HepG2 (cell line): ENCODE measurements around the gene CYP19A1. TPM values are rescaled to one million over a fixed set of nuclear protein-coding genes. Genes with fewer than 3 reads are reported as not detected.
A peak's percentile ranks its signal among the peaks of the same experiment; 100 is the strongest.

Source experiments
- CEBPG ChIP-seq: IDR thresholded peaks from 2 replicates; pipeline ENCODE4 v1.6.1; 2016
- FOXO1 ChIP-seq: sonication (generic); formaldehyde crosslinking; IDR thresholded peaks from 2 replicates; pipeline ENCODE4 v1.4.0; 2020; ENCODE audit warnings: missing genetic modification reagents
- FOXP1 ChIP-seq, 2 experiments: fragments of 450-650 bp in 1 of 2; IDR thresholded peaks; 2 replicates each; pipeline ENCODE4 v1.6.1; 2017 to 2018; ENCODE audit warnings: antibody characterized with exemption in 1 of 2
- GPBP1L1 ChIP-seq: sonication (generic); formaldehyde crosslinking; IDR thresholded peaks from 2 replicates; pipeline ENCODE4 v1.5.0; 2020; ENCODE audit warnings: mild to moderate bottlenecking, missing genetic modification reagents
- HNF4A ChIP-seq: sonication (generic); formaldehyde crosslinking; IDR thresholded peaks from 2 replicates; pipeline ENCODE4 v1.4.0; 2020; ENCODE audit warnings: missing genetic modification reagents
- IRF9 ChIP-seq: sonication (generic); formaldehyde crosslinking; IDR thresholded peaks from 2 replicates; pipeline ENCODE4 v1.8.0; 2022; ENCODE audit warnings: missing genetic modification reagents, mild to moderate bottlenecking, borderline replicate concordance
- MIER2 ChIP-seq: IDR thresholded peaks from 2 replicates; pipeline ENCODE4 v1.6.1; 2016; ENCODE audit warnings: missing biosample characterization, missing genetic modification reagents
- NFYC ChIP-seq: IDR thresholded peaks from 2 replicates; pipeline ENCODE4 v1.6.1; 2016; ENCODE audit warnings: missing genetic modification reagents, missing compliant biosample characterization
- PRDM10 ChIP-seq: sonication (generic); formaldehyde crosslinking; IDR thresholded peaks from 2 replicates; pipeline ENCODE4 v1.4.0; 2020; ENCODE audit warnings: low read depth, missing genetic modification reagents
- RAD21 ChIP-seq: fragments of 450-650 bp; formaldehyde crosslinking; IDR thresholded peaks from 2 replicates; pipeline ENCODE4 v1.5.0; 2020; ENCODE audit warnings: mild to moderate bottlenecking
- SPEN ChIP-seq: sonication (generic); formaldehyde crosslinking; IDR thresholded peaks from 2 replicates; pipeline ENCODE4 v1.5.1; 2020; ENCODE audit warnings: low read depth, mild to moderate bottlenecking, missing genetic modification reagents
- THRA ChIP-seq: sonication (generic); formaldehyde crosslinking; IDR thresholded peaks from 2 replicates; pipeline ENCODE4 v1.4.0; 2020; ENCODE audit warnings: missing genetic modification reagents, borderline replicate concordance
- ZBTB7B ChIP-seq: sonication (generic); formaldehyde crosslinking; IDR thresholded peaks from 2 replicates; pipeline ENCODE4 v1.4.0; 2020; ENCODE audit warnings: missing genetic modification reagents
- ZGPAT ChIP-seq: IDR thresholded peaks from 2 replicates; pipeline ENCODE4 v1.6.1; 2016; ENCODE audit warnings: mild to moderate bottlenecking
- ZNF430 ChIP-seq: sonication (generic); formaldehyde crosslinking; IDR thresholded peaks from 2 replicates; pipeline ENCODE4 v1.9.0; 2021; ENCODE audit warnings: mild to moderate bottlenecking, missing genetic modification reagents
- ZNF598 ChIP-seq: sonication (generic); formaldehyde crosslinking; IDR thresholded peaks from 2 replicates; pipeline ENCODE4 v1.5.1; 2020; ENCODE audit warnings: mild to moderate bottlenecking, missing genetic modification reagents, borderline replicate concordance
- ZNF644 ChIP-seq: IDR thresholded peaks from 2 replicates; pipeline ENCODE4 v1.6.1; 2016; ENCODE audit warnings: low read depth
- ZNF784 ChIP-seq: sonication (generic); formaldehyde crosslinking; IDR thresholded peaks from 2 replicates; pipeline ENCODE4 v1.5.1; 2020; ENCODE audit warnings: missing genetic modification reagents, mild to moderate bottlenecking, borderline replicate concordance
- ZSCAN9 ChIP-seq: IDR thresholded peaks from 2 replicates; pipeline ENCODE4 v1.6.1; 2016; ENCODE audit warnings: borderline replicate concordance
- polyA plus RNA-seq, 8 experiments: library from polyadenylated mRNA; depleted of rRNA in 3 of 8; stranded (reverse) in 7 of 8; unstranded in 1 of 8; fragments of >200 nt; fragmentation: Illumina TruSeq in 4 of 8; extraction: Trizol in 4 of 8; gene quantifications; 2 replicates each; pipeline versions ENCODE4 v1.2.1 to v1.2.3, GENCODE V29; 2011 to 2016; ENCODE audit warnings: low read depth in 4 of 8, missing spikeins in 1 of 8, mixed read lengths in 1 of 8; ENCODE audit not compliant: insufficient read depth in 1 of 8
- total RNA-seq, 5 experiments: library from RNA; depleted of rRNA; stranded (reverse); fragments of >200 nt; fragmentation: Illumina TruSeq; extraction: Trizol; gene quantifications; 2 replicates each; pipeline ENCODE4 v1.2.3, GENCODE V29; 2016; ENCODE audit warnings: low read depth in 1 of 5

The CYP19A1 gene
- total and polyA plus RNA-seq, 2 of the 13 experiments (the other 11 are each of a cell fraction or from before 2014, with no cell fraction given): 10.9 to 23.0 TPM

- 0 out of 2 replicates have a peak, but pooled peaks have one; percentile 18 for TF ChIP-seq ZNF784 (CRISPR knock-in tag)
- peak; percentile 5; the same call in 1 of the 2 replicates for TF ChIP-seq THRA (CRISPR knock-in tag)
- peak; percentile 57; the same call in 1 of the 2 replicates for TF ChIP-seq IRF9
- TF ChIP-seq RAD21: peak; percentile 6; the same call in 1 of the 2 replicates
- TF ChIP-seq CEBPG (CRISPR knock-in tag): peak; percentile 16; the same call in 1 of the 2 replicates
- TF ChIP-seq HNF4A (CRISPR knock-in tag): peak; percentile 52; the same call in 1 of the 2 replicates
- no peak for TF ChIP-seq FOXP1 (IDR thresholded peaks at IDR 0.05)
- peak; percentile 53; the same call in 1 of the 2 replicates for TF ChIP-seq FOXP1 (CRISPR knock-in tag; IDR thresholded peaks at IDR 0.05)
- no peak for TF ChIP-seq GPBP1L1 (CRISPR knock-in tag)
- peak; percentile 71 for TF ChIP-seq ZNF644
- no peak for TF ChIP-seq ZSCAN9
- 0 out of 2 replicates have a peak, but pooled peaks have one; percentile 26 for TF ChIP-seq SPEN
- TF ChIP-seq ZNF430: peak; percentile 84; the same call in 1 of the 2 replicates
- TF ChIP-seq PRDM10 (CRISPR knock-in tag): peak; percentile 43; the same call in 1 of the 2 replicates
- peak; percentile 45 for TF ChIP-seq FOXO1 (CRISPR knock-in tag)
- TF ChIP-seq ZBTB7B (CRISPR knock-in tag): no peak
- TF ChIP-seq ZNF598 (CRISPR knock-in tag): 0 out of 2 replicates have a peak, but pooled peaks have one; percentile 16
- TF ChIP-seq NFYC: 0 out of 2 replicates have a peak, but pooled peaks have one; percentile 13
- peak; percentile 51; the same call in 1 of the 2 replicates for TF ChIP-seq ZGPAT (CRISPR knock-in tag)
- peak; percentile 19; the same call in 1 of the 2 replicates for TF ChIP-seq MIER2 (CRISPR knock-in tag)
Observed at GRCh38 chr15:51299187-51300015, 39.0 kb downstream of the CYP19A1 start (continued).
